HG03280 (cell line): Measurements from ENCODE around the gene SEPTIN2.
A peak's percentile ranks its signal among the peaks of the same experiment; 100 is the strongest.
"Not testable (repeated sequence)": the region's sequence is repeated elsewhere in the genome, so short reads cannot be mapped to it uniquely, and the experiment has no call there.

Experiments used
- ATAC-seq: cut with Tn5 transposase; IDR thresholded peaks from one replicate; pipeline ENCODE4 v1.9.1; 2021; ENCODE audit warnings: mild to moderate bottlenecking, moderate library complexity; ENCODE audit not compliant: unreplicated experiment

SEPTIN2 gene

DNA sequence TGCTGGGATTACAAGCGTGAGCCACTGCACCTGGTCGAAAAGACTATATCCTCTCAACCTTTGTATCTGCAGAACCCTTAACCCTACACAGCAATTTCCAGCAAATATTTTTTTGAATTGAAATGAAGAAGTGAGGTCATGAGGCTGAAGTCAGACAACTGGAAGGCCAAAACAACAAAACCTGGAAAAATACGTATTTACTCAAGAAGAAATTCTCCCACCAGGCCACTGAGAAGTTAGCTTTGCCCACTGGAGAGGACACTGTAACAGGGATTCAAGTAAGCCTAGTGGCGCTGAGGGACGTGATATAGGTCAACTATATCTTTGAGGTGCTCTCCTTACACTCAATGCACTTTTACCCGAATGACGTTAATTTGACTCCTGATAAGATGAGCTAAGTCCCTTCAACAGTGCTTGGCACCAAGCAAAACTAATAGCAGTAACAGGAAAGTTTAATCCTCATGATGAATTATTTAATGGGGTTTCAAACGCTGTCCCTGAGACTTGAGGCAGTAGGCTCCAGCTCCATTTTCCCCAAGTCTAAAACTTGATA is 2.1 kb upstream of the SEPTIN2 start:
- ATAC-seq, result no peak

DNA sequence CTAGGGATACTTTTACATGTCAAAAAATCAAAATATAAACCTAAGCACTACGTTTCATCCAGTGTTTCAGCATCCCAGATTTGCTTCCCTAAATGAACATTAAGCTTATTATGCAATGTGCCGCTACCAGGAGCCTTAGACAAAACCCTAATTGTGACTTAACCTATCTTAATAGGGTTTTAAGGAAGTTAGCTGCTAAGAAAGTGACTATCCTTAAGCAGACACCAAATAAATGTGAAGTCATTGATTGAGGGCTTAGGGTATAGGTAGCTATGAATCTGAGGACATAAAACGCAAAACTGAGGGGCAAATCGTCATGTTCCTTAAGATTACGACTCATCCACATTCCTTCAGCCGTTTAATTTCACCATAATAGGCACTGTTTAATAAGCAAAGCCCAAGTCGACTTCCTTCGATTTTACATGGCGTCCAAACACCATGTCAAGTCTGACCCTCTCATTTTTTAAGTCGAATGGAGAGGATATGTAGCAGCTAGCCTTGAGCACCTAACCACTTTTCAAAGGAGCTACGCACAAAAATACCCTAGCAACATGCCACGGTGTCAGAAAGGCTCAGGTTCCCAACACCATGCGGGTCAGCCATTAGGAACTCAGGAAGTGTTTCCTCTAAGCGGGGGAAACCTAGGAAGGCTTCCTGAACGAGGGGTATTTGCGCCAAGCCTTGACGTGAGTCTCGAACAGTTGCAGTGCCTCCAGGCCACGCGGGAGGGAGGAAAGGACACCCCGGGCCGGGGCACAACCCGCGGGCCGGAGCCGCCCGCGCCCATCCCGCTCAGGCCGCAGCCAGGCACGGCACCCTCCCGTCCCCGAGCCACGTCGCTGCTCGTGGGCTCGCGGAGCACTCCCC is 1.3 kb upstream of the SEPTIN2 start:
- no peak for ATAC-seq

DNA sequence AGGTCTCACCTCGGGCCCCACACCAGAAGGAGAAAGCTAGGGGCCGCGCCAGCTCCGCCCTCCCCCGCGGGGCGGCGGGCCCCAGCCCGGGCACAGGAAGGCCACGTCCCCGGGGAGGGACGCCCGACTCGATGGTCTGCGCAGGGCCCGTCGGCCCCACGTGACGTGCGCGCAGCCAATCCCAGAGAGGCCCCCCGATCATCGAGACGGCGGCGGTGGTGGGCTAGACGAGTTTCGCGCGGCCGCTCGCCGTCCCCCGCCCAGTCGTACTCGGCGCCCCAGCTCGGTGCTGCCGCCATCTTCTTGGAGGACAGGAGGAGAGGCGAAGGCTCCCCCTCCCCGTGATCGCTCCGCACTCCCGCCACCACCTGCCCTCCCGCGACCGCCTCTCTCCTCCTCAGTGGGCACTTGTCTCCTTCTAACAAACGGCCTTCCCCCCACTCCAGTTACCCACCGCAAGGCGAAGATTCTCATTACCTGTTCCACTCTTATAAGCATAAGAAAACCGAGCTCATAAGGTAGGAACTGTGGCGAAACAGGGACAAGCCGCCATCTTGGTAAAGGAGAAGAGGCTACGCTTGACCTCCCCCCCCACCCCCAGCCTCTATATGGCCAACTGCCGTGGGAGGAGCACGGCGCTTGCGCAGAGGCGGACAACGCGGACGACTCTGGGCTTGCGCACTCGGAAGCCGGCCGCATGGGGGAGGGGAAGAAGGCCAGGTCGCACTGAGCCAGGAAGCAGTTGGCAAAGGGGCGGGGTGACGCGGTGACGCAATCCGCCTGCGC is 439 bp upstream of the SEPTIN2 start, which contains the start of gene HDLBP:
TSS of gene HDLBP (minus strand) at position 580 of the 786 bp plus-strand sequence. CDS start 48,803 bp downstream, outside the sequence.
- peak; percentile 66 for ATAC-seq

DNA sequence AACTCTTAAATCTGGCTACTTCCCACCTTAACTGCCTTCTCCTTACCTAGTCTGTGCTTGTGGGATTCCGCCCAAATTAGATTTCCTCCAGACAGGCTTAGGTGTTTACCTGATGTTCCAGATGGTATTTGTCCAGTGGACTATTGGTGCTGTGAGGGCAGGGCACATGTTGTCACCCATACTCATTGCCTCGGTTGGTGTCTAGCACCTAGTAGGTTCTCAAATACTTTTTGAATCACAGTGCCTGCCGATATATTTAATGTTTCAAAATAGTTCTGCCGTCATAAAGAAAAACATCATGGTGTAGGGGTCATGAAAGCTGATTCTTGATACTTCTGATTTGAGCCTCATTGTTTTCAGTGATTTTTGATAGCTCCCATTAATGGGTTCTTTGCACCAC is 1.1 kb downstream of the SEPTIN2 start:
- ATAC-seq, result no peak

DNA sequence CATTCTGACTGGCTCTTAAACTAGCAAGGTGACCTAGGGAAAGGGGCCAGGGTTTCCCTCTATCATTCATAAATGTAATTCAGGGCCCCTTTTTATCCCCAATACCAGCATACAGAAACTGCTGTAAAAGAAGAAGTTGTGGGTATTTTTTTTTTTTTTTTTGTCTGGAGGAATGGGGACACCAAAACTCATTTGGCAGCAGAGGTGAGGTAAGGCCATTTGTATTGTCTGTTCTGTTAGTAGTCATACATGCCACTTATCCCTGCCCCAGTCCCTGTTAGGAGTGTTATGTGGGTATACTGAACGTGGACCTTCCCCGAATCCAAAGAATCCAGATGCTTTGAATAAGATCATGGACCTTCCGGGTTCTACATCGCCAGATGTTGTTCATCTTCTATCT is 1.7 kb downstream of the SEPTIN2 start:
- ATAC-seq, result no peak

DNA sequence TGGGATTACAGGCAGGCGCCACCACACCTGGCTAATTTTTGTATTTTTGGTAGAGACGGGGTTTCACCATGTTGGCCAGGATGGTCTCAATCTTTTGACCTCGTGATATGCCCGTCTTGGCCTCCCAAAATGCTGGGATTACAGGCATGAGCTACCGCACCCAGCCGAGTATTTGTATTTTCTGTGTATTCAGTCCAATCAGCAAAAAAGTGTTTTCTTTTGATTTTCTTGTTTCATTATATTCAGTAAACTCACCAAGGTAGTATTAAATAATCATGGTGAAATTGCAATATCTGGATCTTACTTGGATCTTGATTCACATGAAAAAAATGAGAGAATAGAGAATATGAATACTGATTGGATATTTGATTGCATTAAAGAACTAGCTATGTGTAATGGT is 3.1 kb downstream of the SEPTIN2 start:
- ATAC-seq, result not testable (repeated sequence)

DNA sequence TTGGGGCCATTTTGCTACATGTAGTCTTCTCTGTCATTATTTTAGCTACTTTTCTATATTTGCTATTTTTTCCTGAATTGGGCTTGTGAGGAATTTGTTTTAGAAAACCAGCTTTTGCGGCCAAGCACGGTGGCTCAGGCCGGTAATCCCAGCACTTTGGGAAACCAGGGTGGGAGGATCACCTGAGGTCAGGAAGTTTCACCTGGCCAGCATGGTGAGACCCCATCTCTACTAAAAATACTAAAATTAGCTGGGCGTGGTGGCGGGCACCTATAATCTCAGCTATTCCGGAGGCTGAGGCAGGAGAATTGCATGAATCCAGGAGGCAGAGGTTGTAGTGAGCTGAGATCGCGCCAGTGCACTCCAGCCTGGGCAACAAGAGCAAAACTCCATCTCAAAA is 4.7 kb downstream of the SEPTIN2 start:
- ATAC-seq, result no peak

DNA sequence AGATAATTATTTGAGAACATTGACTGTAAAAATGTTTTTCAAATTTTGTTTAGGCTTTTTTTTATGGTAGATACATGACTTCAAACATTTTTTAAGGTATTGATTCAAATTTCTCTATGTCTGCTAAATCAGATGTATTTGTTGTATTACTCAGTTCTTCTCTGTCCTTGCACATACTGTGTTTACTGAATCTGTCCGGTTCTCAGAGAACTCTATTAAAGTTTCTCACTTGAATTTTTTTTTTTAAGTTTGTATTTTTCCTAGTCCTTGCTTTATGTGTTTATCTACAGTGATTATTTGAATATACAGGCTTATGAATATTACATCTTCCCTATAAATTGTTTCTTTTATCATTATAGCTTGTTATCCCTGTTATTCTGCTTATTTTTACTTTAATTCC is 5.3 kb downstream of the SEPTIN2 start:
- no peak for ATAC-seq

DNA sequence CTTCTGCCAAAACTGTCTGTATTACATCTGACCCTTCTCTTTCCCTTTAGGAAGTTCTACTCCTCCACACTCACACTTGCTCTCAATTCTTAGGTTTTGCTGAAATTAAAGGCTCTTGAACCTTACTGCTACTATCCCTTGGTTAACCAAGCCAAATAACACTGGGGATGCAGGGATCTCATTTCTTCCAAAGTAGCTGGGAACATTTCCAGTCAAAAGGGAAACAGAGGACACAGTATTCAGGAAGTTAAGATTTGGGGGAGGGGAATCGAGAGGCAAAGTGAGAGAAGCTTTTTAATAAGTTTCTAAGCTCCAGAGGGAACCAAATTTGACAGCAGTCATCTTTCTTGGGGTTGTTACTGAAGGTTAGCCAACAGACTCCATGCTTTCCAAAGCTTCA is 6.2 kb downstream of the SEPTIN2 start:
- ATAC-seq, result no peak

DNA sequence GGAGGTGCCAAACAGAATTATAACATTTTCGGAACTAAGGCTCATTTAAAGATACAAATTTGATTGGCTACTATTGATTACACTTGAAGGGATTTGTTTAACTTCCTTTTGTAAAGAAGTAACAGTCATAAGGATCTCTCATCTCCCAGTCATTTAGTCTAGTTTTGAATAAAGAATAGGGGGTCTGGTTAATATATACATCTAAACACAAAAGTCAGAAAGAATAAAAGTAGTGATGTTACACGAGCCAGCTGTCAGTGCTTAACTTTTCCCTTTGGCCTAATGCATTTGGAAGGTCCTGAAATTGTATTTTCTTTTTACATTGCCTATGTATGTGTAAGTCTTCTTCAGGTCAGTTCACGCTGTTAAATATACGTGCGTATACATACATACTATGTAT is 8.1 kb downstream of the SEPTIN2 start:
- no peak for ATAC-seq

DNA sequence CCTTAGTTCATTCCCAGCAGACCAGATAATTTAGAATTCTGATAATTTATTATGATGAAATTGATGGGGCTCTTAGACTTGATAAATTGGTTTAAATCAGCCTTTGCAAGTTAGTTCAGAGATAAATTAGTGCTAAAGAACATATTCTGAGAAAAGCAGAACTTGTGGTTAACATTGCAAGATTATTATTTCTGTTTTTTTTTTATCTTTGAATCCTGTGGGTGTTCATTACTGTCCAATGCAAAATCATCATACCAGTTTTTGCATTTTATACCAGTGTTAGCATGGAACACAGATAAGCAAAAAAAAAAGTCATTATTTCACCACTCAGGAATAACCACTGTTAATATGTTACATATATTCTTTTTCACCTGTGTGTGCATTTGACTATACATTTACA is 9.1 kb downstream of the SEPTIN2 start:
- ATAC-seq, result no peak

DNA sequence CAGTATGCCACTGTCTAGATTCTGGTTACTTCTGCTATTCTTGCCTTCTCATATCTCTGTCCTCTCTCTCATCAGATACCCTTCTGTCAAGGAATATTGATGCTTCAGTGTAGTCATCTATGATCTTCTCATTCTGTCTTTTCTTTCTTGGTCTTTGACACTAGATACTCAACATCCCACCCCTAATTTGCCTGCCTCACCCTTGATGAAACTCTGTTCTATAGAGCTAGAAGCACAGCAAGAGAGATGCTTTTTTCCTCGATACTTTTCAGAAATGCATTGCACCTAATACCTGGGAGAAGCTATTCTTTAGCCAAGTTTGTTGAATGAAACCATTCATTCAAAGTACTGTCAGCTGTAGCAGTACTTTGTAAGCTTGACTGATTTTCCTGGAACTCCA is 9.5 kb downstream of the SEPTIN2 start:
- ATAC-seq, result no peak

DNA sequence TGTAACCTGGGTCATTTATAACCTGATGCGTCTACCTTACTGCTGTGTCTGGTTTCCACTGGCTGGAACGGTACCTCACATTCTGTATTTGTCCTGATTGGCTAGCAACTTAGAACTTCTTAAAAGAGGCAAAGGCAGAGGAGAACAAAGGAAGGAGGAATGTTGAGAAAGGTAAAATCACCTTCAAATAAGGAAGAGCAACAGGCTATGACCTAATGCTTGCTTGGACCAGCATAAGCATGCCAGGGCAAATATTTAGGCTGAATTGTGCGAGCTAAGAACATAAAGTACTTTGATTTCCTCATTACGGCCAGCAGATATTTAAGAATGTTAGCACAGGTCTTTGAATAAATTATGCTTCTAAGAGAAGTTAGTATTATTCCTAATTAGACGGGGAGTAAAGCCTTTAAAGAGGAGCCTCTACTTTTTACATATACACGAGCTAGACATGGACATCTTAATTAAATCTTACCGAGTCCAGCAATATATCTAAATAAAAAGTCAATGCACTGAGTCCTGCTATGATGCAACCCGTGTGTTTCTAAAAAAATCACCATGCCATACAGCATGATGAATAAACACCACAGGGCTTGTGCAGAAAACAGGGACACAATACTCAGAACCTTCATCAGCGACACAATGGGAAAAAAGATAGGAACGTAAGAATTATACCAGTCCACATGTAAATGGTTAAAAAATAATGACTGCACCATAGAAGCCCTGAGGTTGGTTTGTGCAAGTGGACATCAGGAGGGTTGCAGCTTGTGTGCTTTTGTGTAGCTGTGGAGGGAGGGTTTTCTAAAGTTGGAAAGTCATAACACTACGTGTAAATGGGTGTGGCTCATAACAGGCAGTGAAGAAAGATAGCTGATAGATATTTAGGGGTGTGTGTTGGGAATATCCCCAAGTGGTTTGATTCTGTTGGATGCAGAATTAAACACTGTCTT is 14.2 kb downstream of the SEPTIN2 start:
- no peak for ATAC-seq

DNA sequence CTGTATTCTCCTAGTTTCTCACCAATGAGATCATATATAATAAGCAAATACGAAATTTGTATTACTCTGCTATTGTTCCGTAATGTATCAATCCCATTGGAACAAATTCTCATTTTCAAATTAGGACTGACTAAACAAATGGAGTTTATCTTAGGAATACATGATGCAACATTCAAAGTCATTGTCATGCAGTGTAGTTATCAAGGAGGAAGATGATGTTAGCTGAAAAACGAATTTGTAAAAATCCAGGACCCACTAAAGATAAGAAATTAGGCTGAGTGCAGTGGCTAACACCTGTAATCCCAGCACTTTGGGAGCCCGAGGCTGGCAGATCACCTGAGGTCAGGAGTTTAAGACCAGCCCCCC is 14.9 kb downstream of the SEPTIN2 start:
- ATAC-seq, result no peak

DNA sequence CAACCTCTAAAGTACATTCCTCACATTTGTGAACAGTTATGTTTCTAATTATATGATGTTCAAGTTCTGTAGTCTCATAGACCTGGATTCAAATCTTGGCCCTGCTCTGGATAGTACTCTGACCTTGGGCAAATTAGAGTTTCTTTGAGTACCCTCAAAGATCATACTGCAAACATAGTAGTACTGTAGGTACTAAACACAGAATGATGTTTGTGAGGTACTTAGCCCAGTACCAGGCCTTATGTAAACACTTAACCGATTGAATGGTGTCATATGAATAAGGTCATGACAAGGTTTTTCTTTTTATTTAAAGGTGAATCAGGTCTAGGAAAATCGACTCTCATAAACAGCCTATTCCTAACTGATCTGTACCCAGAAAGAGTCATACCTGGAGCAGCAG is 19.1 kb downstream of the SEPTIN2 start:
- no peak for ATAC-seq

DNA sequence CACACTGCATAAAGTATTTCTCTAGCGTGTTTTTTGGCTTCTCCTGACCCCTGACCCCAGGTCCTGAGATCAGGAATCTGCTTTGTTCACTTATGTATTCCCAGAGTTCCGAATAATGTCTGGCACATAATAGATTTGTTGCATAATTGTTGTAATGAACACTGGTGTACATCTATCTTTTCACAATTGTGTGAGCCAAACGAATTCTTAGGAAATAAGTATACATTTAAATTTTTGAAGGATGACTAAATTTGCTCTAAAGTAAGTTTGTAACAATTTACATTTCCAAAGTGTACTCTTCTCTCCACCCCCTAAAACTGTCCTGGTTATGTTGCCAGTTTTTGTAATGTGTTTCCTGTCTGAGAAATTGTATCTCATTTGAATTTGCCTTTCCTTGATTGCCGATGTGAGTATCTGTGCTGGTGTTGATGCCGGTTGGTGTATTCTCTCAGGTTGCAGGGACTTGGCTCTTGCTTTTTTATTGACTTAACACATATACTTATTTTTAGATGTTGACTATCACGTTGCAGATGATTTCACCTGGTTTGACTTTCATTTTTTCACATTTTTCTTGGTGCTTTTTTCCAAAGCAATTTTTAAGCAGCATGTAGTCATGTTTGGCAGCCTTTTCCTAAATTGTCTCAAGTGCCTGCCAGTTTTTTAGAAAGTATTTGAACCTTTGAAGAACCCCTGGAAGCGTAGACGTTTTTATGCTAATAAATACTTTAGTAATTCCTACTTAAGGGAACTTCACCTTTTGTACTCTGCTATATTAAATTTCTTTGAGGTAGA is 24.3 kb downstream of the SEPTIN2 start:
- no peak for ATAC-seq

DNA sequence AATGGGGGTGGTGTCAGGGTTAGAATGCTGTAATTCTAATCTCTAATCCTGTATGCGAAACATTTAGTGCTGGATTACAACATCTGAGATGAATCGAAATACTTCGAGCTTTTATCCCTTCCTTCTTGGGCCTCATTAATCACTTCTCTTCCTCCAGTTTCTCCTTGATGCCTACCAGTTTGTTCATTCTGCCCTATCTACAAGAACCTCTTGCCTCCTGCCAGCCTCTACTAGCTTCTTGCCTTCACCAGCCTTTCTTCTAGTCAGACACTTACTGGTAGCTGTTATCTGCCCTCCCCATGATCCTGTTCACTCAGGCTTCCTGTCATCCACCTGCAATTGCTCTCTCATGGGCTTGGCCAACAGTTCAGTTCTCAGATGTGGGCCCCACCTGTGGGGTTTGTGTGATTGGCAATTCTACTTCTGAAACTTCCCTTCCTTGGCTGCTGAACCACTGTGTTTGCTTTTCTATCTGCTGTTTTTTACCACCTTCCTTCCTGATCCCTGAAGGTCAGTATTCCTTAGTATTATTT is 25.0 kb downstream of the SEPTIN2 start:
- no peak for ATAC-seq

DNA sequence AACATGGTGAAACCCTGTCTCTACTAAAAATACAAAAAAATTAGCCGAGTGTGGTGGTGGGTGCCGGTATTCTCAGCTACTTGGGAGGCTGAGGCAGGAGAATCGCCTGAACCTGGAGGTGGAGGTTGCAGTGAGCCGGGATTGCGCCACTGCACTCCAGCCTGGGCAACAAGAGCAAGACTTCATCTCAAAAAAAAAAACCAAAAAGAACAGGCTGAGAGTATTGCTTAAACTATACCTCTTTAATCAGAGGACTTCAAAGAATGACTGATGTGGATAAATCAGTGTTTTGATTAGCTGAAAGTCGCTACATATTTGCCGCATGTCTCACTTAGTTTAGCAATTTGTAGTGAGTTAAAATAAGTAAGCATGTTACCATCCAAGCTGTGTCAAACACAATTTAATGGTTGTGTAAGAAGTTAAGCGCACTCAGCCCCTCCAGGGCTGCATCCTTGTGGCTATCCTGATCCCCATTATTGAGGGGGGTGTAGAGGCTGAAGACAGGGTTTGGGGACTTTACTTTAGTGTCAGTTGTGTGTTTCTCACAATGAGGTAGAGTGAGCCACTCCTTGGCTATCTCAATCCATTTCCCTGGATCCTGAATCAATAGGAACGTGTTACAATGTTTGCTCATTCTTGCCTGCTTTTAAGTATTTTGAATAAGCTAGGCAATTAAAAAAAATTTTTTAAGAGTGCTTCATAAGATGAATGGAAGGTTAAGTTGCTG is 29.4 kb downstream of the SEPTIN2 start:
- no peak for ATAC-seq

DNA sequence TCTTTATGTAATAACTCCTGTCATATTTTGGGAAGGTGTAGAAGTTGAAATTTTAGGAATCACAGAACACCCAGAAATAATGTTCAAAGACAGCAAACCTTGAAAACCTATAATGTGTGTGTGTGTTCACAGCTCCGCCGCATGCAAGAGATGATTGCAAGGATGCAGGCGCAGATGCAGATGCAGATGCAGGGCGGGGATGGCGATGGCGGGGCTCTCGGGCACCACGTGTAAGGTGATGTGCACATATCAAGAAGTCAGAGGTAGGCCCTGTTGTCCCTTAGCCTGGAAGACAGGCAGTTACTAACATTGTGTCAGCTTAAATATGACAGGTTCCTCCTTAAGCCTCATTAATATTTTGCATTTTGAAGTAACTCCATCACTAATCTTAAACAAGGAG is 34.2 kb downstream of the SEPTIN2 start:
- no peak for ATAC-seq
